ENCODE measurements around the gene SPRN.

- no peak for TF ChIP-seq CTCF (IDR thresholded peaks at IDR 0.05)
- TF ChIP-seq POLR2A (IDR thresholded peaks at IDR 0.05), result no peak
Measured at GRCh38 chr10:133442967-133443924, 18.8 kb upstream of the SPRN start.
